Measurements from ENCODE around the gene WDR46. TPM values are rescaled to one million over a fixed set of nuclear protein-coding genes. Genes with fewer than 3 reads are reported as not detected.
"Not testable (repeated sequence)": the region's sequence is repeated elsewhere in the genome, so short reads cannot be mapped to it uniquely, and the experiment has no call there.

The WDR46 gene
- total and polyA plus RNA-seq, 8 donors, result 42.9 to 72.9 (median 54.5) TPM

DNA sequence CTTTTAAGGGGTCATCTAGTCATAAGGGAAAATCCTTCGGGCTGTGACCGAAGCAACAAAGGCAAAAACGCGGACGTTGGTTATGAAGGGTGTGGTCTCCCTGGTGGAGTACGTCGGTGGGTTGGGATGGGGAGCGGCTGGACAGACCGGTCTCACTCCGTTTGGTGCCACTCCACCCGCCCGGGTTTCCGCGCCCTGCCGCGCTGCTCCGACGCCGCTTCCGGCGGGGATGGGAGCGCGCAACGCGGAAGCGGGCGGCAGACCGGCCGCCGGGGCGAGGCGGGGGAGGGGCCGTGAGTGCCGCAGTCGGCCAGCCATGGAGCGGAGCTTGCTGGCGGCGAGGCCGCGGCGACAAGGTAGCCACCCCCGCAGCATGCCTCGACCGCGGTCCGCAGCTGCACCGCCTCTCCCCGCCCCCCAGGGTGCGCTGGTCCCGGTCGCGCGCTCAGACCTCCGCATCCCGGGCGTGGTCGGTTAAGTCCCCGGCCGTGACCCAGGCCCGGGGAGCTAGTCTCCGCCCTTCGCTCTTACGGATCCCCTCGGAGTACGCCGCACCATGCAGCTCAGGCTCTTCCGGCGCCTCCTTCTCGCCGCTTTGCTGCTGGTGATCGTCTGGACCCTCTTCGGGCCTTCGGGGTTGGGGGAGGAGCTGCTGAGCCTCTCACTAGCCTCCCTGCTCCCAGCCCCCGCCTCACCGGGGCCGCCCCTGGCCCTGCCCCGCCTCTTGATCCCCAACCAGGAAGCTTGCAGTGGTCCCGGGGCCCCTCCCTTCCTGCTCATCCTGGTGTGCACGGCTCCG, 12.0 kb downstream of the WDR46 start, which contains the start of gene B3GALT4:
B3GALT4 (plus strand) TSS at position 260 of the 799 bp plus-strand sequence; CDS start at position 557, 297 bp downstream.
- peak in 2 of 3 donors; percentile 77 to 90 for TF ChIP-seq POLR2AphosphoS5 (IDR thresholded peaks at IDR 0.05)
- TF ChIP-seq EP300 (IDR thresholded peaks at IDR 0.05), result no peak
- TF ChIP-seq POLR2A (IDR thresholded peaks at IDR 0.05), result no peak
- TF ChIP-seq, protein P1, sequence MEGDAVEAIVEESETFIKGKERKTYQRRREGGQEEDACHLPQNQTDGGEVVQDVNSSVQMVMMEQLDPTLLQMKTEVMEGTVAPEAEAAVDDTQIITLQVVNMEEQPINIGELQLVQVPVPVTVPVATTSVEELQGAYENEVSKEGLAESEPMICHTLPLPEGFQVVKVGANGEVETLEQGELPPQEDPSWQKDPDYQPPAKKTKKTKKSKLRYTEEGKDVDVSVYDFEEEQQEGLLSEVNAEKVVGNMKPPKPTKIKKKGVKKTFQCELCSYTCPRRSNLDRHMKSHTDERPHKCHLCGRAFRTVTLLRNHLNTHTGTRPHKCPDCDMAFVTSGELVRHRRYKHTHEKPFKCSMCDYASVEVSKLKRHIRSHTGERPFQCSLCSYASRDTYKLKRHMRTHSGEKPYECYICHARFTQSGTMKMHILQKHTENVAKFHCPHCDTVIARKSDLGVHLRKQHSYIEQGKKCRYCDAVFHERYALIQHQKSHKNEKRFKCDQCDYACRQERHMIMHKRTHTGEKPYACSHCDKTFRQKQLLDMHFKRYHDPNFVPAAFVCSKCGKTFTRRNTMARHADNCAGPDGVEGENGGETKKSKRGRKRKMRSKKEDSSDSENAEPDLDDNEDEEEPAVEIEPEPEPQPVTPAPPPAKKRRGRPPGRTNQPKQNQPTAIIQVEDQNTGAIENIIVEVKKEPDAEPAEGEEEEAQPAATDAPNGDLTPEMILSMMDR (IDR thresholded peaks at IDR 0.05), result peak in 5 of 7 experiments; percentile 21 to 68 (median 34)
- peaks cover 58 to 81% (median 75%) of the 10 kb centered on the region in 4 donors for H3K4me1 ChIP-seq
- no peaks in the 10 kb centered on the region for H3K27me3 ChIP-seq
- H3K36me3 ChIP-seq, result peaks cover 45 to 74% (median 72%) of the 10 kb centered on the region in 4 donors
- 0 to 1% (median 0%) methylated on average over 52 to 80 of the region's 80 CpGs for WGBS, 5 donors
- DNase-seq, result peak; percentile 84 to 95
- H3K9me3 ChIP-seq, result no peaks in the 10 kb centered on the region
- intact Hi-C loops (cut with DNase I; ENCODE audit: low total_unique reads), result no loop called here
- peak within 1 kb of the TSS; percentile 91 to 97 (median 95) for H3K27ac ChIP-seq
- H3K4me3 ChIP-seq, result peak within 1 kb of the TSS; percentile 70 to 79 (median 74)

DNA sequence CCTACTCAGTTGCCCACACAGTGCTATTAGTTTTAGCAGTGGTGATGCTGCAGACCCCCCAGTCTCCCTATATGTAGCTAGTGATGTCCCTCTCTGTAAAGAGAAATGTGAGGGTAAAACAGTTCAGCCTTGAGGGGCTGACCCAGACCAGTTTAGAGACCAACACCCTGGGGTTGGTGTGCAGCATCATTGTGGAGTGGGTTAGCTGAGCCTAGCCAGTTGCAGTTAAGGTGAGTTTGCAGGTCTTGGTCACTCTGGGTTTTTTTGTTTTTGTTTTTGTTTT, 12.5 kb downstream of the WDR46 start:
- intact Hi-C loops (cut with DNase I; ENCODE audit: low total_unique reads), result no loop called here
- Histone ChIP-seq H3K27me3 (no peaks in the 10 kb centered on the region), H3K4me1 (peaks cover 58 to 81% (median 76%) of the 10 kb centered on the region in 4 donors), H3K36me3 (peaks cover 45 to 69% (median 67%) of the 10 kb centered on the region in 4 donors), H3K27ac (peak overlapping the region; percentile 91 to 97 (median 95)), H3K4me3 (peak overlapping the region; percentile 70 to 79 (median 74)), H3K9me3 (no peaks in the 10 kb centered on the region)
- TF ChIP-seq EP300 (IDR thresholded peaks at IDR 0.05), result no peak
- no peak for TF ChIP-seq POLR2AphosphoS5 (IDR thresholded peaks at IDR 0.05)
- TF ChIP-seq POLR2A (IDR thresholded peaks at IDR 0.05), result no peak
- TF ChIP-seq, protein P1 (IDR thresholded peaks at IDR 0.05), result no peak
- no peak for DNase-seq

DNA sequence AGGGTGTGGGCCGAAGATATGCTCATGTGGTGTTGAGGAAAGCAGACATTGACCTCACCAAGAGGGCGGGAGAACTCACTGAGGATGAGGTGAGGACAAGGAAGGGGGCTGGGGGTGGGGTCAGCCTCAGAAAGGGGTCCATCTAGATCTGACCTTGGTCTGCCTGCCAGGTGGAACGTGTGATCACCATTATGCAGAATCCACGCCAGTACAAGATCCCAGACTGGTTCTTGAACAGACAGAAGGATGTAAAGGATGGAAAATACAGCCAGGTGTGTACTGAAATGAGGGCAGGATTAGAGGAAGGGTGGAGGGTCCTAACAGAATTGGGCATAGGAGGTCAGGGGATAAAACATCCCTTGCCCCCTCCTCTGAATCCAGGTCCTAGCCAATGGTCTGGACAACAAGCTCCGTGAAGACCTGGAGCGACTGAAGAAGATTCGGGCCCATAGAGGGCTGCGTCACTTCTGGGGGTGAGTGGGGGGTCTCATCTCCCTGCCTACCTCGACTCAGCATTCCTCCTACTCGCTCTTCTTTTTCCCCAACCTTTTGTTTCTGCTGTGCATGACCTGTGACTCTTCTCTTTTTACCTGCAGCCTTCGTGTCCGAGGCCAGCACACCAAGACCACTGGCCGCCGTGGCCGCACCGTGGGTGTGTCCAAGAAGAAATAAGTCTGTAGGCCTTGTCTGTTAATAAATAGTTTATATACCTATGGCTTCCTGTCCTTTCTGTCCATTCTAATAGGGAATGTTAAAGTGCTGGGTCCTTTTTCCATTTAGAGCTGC, 13.1 kb downstream of the WDR46 start:
- H3K4me3 ChIP-seq, result peak overlapping the region in 3 of 4 donors; percentile 70 to 77 (median 72)
- H3K27ac ChIP-seq, result peak overlapping the region; percentile 91 to 97 (median 95)
- intact Hi-C loops (cut with DNase I; ENCODE audit: low total_unique reads); H3K9me3 ChIP-seq; H3K27me3 ChIP-seq: not testable (repeated sequence)
- peaks cover 43 to 64% (median 62%) of the 10 kb centered on the region in 4 donors for H3K36me3 ChIP-seq
- 52 to 74% (median 60%) methylated on average over 16 of the region's 16 CpGs for WGBS, 5 donors
- peak in 1 of 2 donors; percentile 9 for DNase-seq
- H3K4me1 ChIP-seq, result peaks cover 58 to 84% (median 78%) of the 10 kb centered on the region in 4 donors

DNA sequence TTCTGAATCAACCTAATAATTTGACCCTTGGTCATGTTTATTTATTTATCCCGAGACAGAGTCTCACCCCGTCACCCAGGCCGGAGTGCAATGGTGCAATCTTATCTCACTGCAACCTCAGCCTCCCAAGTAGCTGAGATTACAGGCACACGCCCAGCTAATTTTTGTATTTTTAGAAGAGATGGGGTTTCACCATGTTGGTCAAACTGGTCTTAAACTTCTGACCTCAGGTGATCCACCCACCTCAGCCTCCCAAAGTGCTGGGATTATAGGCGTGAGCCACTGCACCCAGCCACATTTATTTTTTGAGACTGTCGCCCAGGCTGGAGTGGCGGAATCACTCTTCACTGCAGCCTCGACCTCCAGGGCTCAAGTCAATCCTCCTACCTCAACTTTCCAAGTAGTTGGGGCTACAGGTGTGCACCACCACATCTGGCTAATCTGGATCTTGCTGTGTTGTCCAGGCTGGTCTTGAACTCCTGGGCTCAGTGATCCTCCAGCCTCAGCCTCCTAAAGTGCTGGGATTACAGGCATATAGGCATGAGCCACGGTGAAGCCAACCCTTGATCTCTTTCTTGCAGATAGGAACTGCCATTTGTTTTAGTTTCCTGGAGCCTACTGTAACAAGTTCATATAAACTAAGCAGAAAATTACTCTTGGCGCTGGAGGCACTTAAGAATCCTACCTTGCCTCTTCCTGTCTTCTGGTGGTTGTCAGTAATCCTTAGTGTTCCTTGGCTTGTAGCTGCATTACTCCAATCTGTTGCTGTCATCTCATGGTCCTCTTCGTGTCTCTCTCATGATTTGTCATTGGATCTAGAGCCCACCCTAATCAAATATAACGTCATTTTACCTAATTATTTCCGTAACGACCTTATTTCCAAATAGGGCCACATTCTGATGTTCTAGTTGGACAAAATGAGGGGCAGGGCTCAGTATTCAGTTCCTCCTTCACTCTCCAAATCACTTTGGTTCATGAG, 14.8 kb downstream of the WDR46 start:
- peak in 1 of 2 donors; percentile 3 for DNase-seq
- Histone ChIP-seq H3K27ac (peak overlapping the region; percentile 3 to 95 (median 45)), H3K27me3 (no peaks in the 10 kb centered on the region), H3K36me3 (peaks cover 39 to 51% (median 48%) of the 10 kb centered on the region in 4 donors), H3K9me3 (no peaks in the 10 kb centered on the region), H3K4me3 (peak overlapping the region in 3 of 4 donors; percentile 9 to 77 (median 77)), H3K4me1 (peaks cover 58 to 84% (median 84%) of the 10 kb centered on the region in 4 donors)
- 36 to 46% (median 43%) methylated on average over 14 of the region's 14 CpGs for WGBS, 5 donors
- TF ChIP-seq POLR2A (IDR thresholded peaks at IDR 0.05) (no peak), EP300 (IDR thresholded peaks at IDR 0.05) (no peak), POLR2AphosphoS5 (IDR thresholded peaks at IDR 0.05) (no peak)
- TF ChIP-seq, protein P1 (IDR thresholded peaks at IDR 0.05), result no peak
- intact Hi-C loops (cut with DNase I; ENCODE audit: low total_unique reads), result no loop called here

All from stomach (tissue), 9 donors.